ENCODE results near the gene ECHDC3.

- no peak for TF ChIP-seq POLR2AphosphoS5 (IDR thresholded peaks at IDR 0.05; ENCODE audit: low read depth, low read length)
- no peak for TF ChIP-seq TAF1 (IDR thresholded peaks at IDR 0.05; ENCODE audit: borderline replicate concordance, insufficient read depth, low read length)
Observed at GRCh38 chr10:11700539-11700938, 41.6 kb upstream of the ECHDC3 start.

All from PFSK-1 (cell line).